IPS-18a (cell line): ENCODE measurements around the gene CNPY3.
"Not testable (repeated sequence)": the region's sequence is repeated elsewhere in the genome, so short reads cannot be mapped to it uniquely, and the experiment has no call there.

Source experiments
- H3K27ac ChIP-seq: one replicate; pipeline ENCODE4 v1.5.1; 2013; ENCODE audit warnings: low read length
- H3K27me3 ChIP-seq: one replicate; pipeline ENCODE4 v1.6.1; 2013; ENCODE audit warnings: mild to moderate bottlenecking, low read length; ENCODE audit not compliant: control insufficient read depth, insufficient read depth
- H3K36me3 ChIP-seq: one replicate; pipeline ENCODE4 v1.6.1; 2013; ENCODE audit warnings: low read depth, low read length; ENCODE audit not compliant: control insufficient read depth
- H3K4me1 ChIP-seq: one replicate; pipeline ENCODE4 v1.6.1; 2013; ENCODE audit warnings: low read depth, low read length; ENCODE audit not compliant: control insufficient read depth
- H3K4me3 ChIP-seq: one replicate; pipeline ENCODE4 v1.5.1; 2013; ENCODE audit warnings: low read length
- H3K9ac ChIP-seq: one replicate; pipeline ENCODE4 v1.6.1; 2013; ENCODE audit warnings: mild to moderate bottlenecking, low read length, moderate library complexity
- H3K9me3 ChIP-seq: one replicate; pipeline ENCODE4 v1.6.1; 2013; ENCODE audit warnings: low read depth, low read length; ENCODE audit not compliant: control insufficient read depth

CNPY3 gene

GRCh38 chr6:42898891-42899361 lies 30.4 kb upstream of the CNPY3 start:
- H3K9me3 ChIP-seq, result no peaks in the 10 kb centered on the region
- H3K4me3 ChIP-seq, result no peak overlapping the region
- H3K27me3 ChIP-seq, result no peaks in the 10 kb centered on the region
- H3K36me3 ChIP-seq, result no peaks in the 10 kb centered on the region
- no peak overlapping the region for H3K27ac ChIP-seq
- peaks cover 12% of the 10 kb centered on the region for H3K4me1 ChIP-seq
- no peak overlapping the region for H3K9ac ChIP-seq

GRCh38 chr6:42899871-42900270 lies 29.4 kb upstream of the CNPY3 start:
- H3K27ac ChIP-seq, result no peak overlapping the region
- peaks cover 12% of the 10 kb centered on the region for H3K4me1 ChIP-seq
- no peaks in the 10 kb centered on the region for H3K9me3 ChIP-seq
- no peak overlapping the region for H3K9ac ChIP-seq
- H3K27me3 ChIP-seq, result no peaks in the 10 kb centered on the region
- no peaks in the 10 kb centered on the region for H3K36me3 ChIP-seq
- H3K4me3 ChIP-seq, result no peak overlapping the region

GRCh38 chr6:42901538-42901957 lies 27.7 kb upstream of the CNPY3 start:
- H3K4me1 ChIP-seq, result peaks cover 12% of the 10 kb centered on the region
- no peak overlapping the region for H3K4me3 ChIP-seq
- no peak overlapping the region for H3K27ac ChIP-seq
- no peak overlapping the region for H3K9ac ChIP-seq
- no peaks in the 10 kb centered on the region for H3K9me3 ChIP-seq
- H3K36me3 ChIP-seq, result no peaks in the 10 kb centered on the region
- no peaks in the 10 kb centered on the region for H3K27me3 ChIP-seq

GRCh38 chr6:42902429-42903263 lies 26.6 kb upstream of the CNPY3 start:
- not testable (repeated sequence) for H3K9ac ChIP-seq, H3K9me3 ChIP-seq, H3K27me3 ChIP-seq, H3K36me3 ChIP-seq, H3K4me3 ChIP-seq, H3K27ac ChIP-seq
- peaks cover 12% of the 10 kb centered on the region for H3K4me1 ChIP-seq

GRCh38 chr6:42904467-42904866 lies 24.8 kb upstream of the CNPY3 start:
- Histone ChIP-seq H3K4me3 (no peak overlapping the region), H3K9me3 (no peaks in the 10 kb centered on the region)

GRCh38 chr6:42907336-42907735 lies 21.9 kb upstream of the CNPY3 start:
- Histone ChIP-seq H3K4me3 (no peak overlapping the region), H3K36me3 (no peaks in the 10 kb centered on the region), H3K4me1 (no peaks in the 10 kb centered on the region), H3K9me3 (no peaks in the 10 kb centered on the region), H3K27ac (no peak overlapping the region), H3K9ac (no peak overlapping the region), H3K27me3 (no peaks in the 10 kb centered on the region)

More at GRCh38 chr6:42904467-42904866, 24.8 kb upstream of the CNPY3 start:
- Histone ChIP-seq H3K27me3 (no peaks in the 10 kb centered on the region), H3K36me3 (no peaks in the 10 kb centered on the region), H3K27ac (no peak overlapping the region), H3K9ac (no peak overlapping the region), H3K4me1 (peaks cover 7% of the 10 kb centered on the region)

- Histone ChIP-seq H3K4me1 (no peaks in the 10 kb centered on the region), H3K4me3 (no peak overlapping the region), H3K36me3 (no peaks in the 10 kb centered on the region), H3K27me3 (no peaks in the 10 kb centered on the region), H3K9ac (no peak overlapping the region), H3K27ac (no peak overlapping the region), H3K9me3 (no peaks in the 10 kb centered on the region)
Measured at GRCh38 chr6:42909835-42910234, 19.4 kb upstream of the CNPY3 start.

- Histone ChIP-seq H3K9ac (peak overlapping the region; percentile 43), H3K4me3 (peak overlapping the region; percentile 65), H3K36me3 (no peaks in the 10 kb centered on the region), H3K4me1 (no peaks in the 10 kb centered on the region), H3K9me3 (no peaks in the 10 kb centered on the region), H3K27me3 (no peaks in the 10 kb centered on the region), H3K27ac (peak overlapping the region; percentile 86)
Measured at GRCh38 chr6:42911171-42912021, 17.9 kb upstream of the CNPY3 start.

- Histone ChIP-seq H3K27me3 (no peaks in the 10 kb centered on the region), H3K9me3 (no peaks in the 10 kb centered on the region), H3K36me3 (no peaks in the 10 kb centered on the region), H3K27ac (no peak overlapping the region), H3K4me3 (no peak overlapping the region), H3K4me1 (no peaks in the 10 kb centered on the region), H3K9ac (no peak overlapping the region)
Measured at GRCh38 chr6:42914546-42914945, 14.7 kb upstream of the CNPY3 start.

GRCh38 chr6:42915732-42916131 lies 13.5 kb upstream of the CNPY3 start, which contains the start of gene PTCRA:
Gene PTCRA (plus strand): TSS chr6:42916053. CDS start chr6:42916070, 17 bp downstream.
- H3K4me1 ChIP-seq, result no peaks in the 10 kb centered on the region
- H3K36me3 ChIP-seq, result no peaks in the 10 kb centered on the region
- no peaks in the 10 kb centered on the region for H3K27me3 ChIP-seq
- no peak within 1 kb of the TSS for H3K9ac ChIP-seq
- no peak within 1 kb of the TSS for H3K4me3 ChIP-seq
- H3K9me3 ChIP-seq, result no peaks in the 10 kb centered on the region
- H3K27ac ChIP-seq, result no peak within 1 kb of the TSS

- H3K4me1 ChIP-seq, result no peaks in the 10 kb centered on the region
- no peak overlapping the region for H3K9ac ChIP-seq
- H3K27ac ChIP-seq, result no peak overlapping the region
- no peaks in the 10 kb centered on the region for H3K27me3 ChIP-seq
- H3K36me3 ChIP-seq, result no peaks in the 10 kb centered on the region
- no peaks in the 10 kb centered on the region for H3K9me3 ChIP-seq
- H3K4me3 ChIP-seq, result no peak overlapping the region
Measured at GRCh38 chr6:42916288-42916687, 13.0 kb upstream of the CNPY3 start.
